Small intestine (tissue), 7 donors: ENCODE results near the gene C5orf47. TPM values are rescaled to one million over a fixed set of nuclear protein-coding genes. Genes with fewer than 3 reads are reported as not detected.

Experiments used
- DNase-seq, 2 donors: peaks; one replicate each; pipeline versions ENCODE4 v3.0.0 to v3.0.0-alpha.2; 2013
- FAIRE-seq: peaks from 2 replicates; lab custom pipeline; 2012; peaks lifted over from hg19 to GRCh38; lab: Jason Lieb, UNC
- H3K27ac ChIP-seq, 3 donors: one replicate each; pipeline ENCODE4 v1.5.1; 2013; ENCODE audit warnings: low read length in 2 of 3, mild to moderate bottlenecking in 2 of 3, control low read depth in 1 of 3, inconsistent platforms in 1 of 3, low read depth in 1 of 3, moderate library complexity in 1 of 3
- H3K27me3 ChIP-seq, 3 donors: one replicate each; pipeline ENCODE4 v1.6.1; 2013; ENCODE audit warnings: low read length in 3 of 3, inconsistent platforms in 1 of 3; ENCODE audit not compliant: control insufficient read depth in 3 of 3, insufficient read depth in 3 of 3
- H3K36me3 ChIP-seq, 3 donors: one replicate each; pipeline ENCODE4 v1.6.1; 2013; ENCODE audit warnings: low read length in 3 of 3, inconsistent platforms in 1 of 3, low read depth in 1 of 3, mild to moderate bottlenecking in 1 of 3, moderate library complexity in 1 of 3; ENCODE audit not compliant: control insufficient read depth in 3 of 3, insufficient read depth in 2 of 3
- H3K4me1 ChIP-seq, 3 donors: one replicate each; pipeline ENCODE4 v1.6.1; 2013; ENCODE audit warnings: low read length in 2 of 3, inconsistent platforms in 1 of 3, low read depth in 1 of 3, mild to moderate bottlenecking in 1 of 3, moderate library complexity in 1 of 3; ENCODE audit not compliant: control insufficient read depth in 3 of 3, insufficient read depth in 2 of 3
- H3K4me3 ChIP-seq, 3 donors: one replicate each; pipeline ENCODE4 v1.5.1; 2013; ENCODE audit warnings: low read length in 3 of 3, control low read depth in 1 of 3, inconsistent platforms in 1 of 3, low read depth in 1 of 3, mild to moderate bottlenecking in 1 of 3, moderate library complexity in 1 of 3
- H3K9me3 ChIP-seq, 2 donors: one replicate each; pipeline ENCODE4 v1.6.1; 2013; ENCODE audit warnings: low read depth in 1 of 2, low read length in 1 of 2; ENCODE audit not compliant: control insufficient read depth in 2 of 2, insufficient read depth in 1 of 2
- WGBS, 3 donors: extraction: QIAGEN DNeasy Blood & Tissue Kit; methylation state at CpG; one replicate each; pipeline ENCODE4 v1.1.7; 2013; 5-methylcytosine and 5-hydroxymethylcytosine counted together
- polyA plus RNA-seq, 4 donors: library from polyadenylated mRNA; stranded (reverse) in 3 of 4; unstranded in 1 of 4; fragments of 200-250 nt in 3 of 4; fragments of 120-200 nt in 1 of 4; gene quantifications; one replicate each; pipeline versions ENCODE4 v1.2.1 to v1.2.3, GENCODE V29; 2013
- donor health status: healthy with polysubstance abuse.
- donor health status: control.
- donor health status: control.
- donor health status: Bipolar disorder and iron deficiency.
- donor health status: healthy.

The C5orf47 gene
- polyA plus RNA-seq, 4 donors = 0.06 TPM; not detected in 3

DNA sequence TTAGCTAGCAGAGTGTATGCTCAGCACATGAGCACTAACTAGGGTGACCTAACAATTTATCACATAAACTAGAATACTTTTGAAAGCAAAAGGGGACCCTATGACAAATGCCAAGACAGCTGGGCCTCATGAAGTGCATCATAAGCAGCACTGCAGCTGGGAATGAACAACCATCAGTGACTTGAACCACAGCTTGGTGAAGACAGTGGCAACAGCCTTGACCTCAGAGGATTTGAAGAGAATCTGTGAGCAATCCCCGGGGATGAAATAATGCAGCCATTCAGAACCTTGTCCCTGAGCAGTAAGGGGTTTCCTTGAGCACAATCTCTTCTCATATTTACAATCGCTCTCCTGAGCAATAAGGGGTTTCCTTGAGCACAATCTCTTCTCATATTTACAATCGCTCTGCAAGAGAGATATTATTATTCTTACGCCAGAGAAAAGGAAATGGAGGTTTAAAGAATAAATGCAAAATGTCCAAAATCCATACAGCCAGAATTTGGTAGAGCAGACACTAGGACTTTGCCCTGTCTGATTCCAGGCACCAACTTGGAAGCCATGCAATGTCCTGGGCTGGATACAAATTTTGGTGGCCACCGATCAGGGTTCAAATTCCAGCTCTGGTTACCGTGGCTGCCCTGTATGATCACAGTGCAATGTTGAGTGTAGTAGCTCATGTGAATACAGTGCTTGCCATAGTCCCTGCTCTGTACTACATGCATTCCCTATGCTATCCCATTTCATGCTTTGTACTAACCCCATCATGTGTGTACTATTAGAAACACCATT lies 55.7 kb downstream of the C5orf47 start:
- Histone ChIP-seq H3K27ac (no peak overlapping the region), H3K36me3 (no peaks in the 10 kb centered on the region), H3K4me1 (no peaks in the 10 kb centered on the region), H3K4me3 (no peak overlapping the region), H3K27me3 (peaks cover 0 to 5% (median 4%) of the 10 kb centered on the region in 3 donors), H3K9me3 (no peaks in the 10 kb centered on the region)
- DNase-seq (no peak), FAIRE-seq (no peak)
- WGBS, 3 donors = 25 to 63% (median 44%) methylated on average over 6 of the region's 6 CpGs

DNA sequence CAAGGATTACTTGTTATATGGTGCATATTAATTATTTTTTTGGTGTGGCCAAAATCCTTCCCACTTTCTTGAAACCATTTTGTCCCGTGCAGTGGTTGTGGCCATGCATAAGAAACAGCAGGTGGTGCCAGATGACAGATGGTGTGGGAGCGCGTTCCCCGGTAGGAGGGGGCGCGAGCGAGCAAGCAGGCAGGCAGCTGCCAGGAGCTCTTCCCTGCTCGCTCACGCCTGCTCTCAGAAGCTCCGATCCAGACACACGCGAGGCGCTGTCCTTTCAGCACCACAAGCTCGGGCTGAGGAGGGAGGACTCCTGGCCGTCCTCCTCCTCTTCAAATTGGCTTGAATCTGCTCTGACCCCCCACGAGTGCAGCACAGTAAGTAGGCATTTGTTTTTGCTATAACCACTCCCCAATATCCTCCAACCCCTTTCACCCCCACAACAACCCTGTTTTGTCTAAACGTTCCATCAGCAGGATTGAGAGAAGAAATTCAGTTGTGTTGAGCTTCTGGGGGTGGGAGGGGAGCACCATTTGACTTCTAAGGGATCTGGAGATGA lies 56.6 kb downstream of the C5orf47 start, which contains the start of gene NSG2:
TSS of gene NSG2 (plus strand) at position 237 of the 556 bp plus-strand sequence. CDS start 1,050 bp downstream, outside the sequence.
- no peak within 1 kb of the TSS for H3K27ac ChIP-seq
- no peaks in the 10 kb centered on the region for H3K4me1 ChIP-seq
- H3K27me3 ChIP-seq = peaks cover 0 to 3% (median 0%) of the 10 kb centered on the region in 3 donors
- no peak within 1 kb of the TSS for H3K4me3 ChIP-seq
- 3 to 4% (median 3%) methylated on average over 17 of the region's 17 CpGs for WGBS, 3 donors
- no peaks in the 10 kb centered on the region for H3K9me3 ChIP-seq
- DNase-seq (peak; percentile 67 to 92), FAIRE-seq (no peak)
- no peaks in the 10 kb centered on the region for H3K36me3 ChIP-seq

DNA sequence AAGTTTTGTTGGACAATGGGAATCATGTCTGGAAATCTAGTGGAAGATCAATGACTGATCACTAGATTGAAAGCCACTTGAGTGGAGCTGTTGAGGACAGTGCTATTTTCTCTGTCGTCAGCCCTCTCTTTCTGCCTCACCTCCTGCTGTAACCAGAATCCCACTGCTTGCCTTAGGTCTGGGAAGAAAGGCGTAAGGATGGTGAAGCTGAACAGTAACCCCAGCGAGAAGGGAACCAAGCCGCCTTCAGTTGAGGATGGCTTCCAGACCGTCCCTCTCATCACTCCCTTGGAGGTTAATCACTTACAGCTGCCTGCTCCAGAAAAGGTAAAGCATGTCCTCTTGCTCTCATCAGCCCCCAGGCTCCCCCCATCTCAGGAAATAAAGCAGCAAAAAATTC lies 57.6 kb downstream of the C5orf47 start:
- H3K36me3 ChIP-seq = no peaks in the 10 kb centered on the region
- 61 to 74% (median 69%) methylated on average over 5 of the region's 5 CpGs for whole genome bisulfite sequencing, 3 donors
- no peak for DNase-seq
- no peak overlapping the region for H3K27ac ChIP-seq
- H3K9me3 ChIP-seq = no peaks in the 10 kb centered on the region
- FAIRE-seq = no peak
- no peaks in the 10 kb centered on the region for H3K4me1 ChIP-seq
- H3K27me3 ChIP-seq = peaks cover 0 to 3% (median 0%) of the 10 kb centered on the region in 3 donors
- H3K4me3 ChIP-seq = no peak overlapping the region

DNA sequence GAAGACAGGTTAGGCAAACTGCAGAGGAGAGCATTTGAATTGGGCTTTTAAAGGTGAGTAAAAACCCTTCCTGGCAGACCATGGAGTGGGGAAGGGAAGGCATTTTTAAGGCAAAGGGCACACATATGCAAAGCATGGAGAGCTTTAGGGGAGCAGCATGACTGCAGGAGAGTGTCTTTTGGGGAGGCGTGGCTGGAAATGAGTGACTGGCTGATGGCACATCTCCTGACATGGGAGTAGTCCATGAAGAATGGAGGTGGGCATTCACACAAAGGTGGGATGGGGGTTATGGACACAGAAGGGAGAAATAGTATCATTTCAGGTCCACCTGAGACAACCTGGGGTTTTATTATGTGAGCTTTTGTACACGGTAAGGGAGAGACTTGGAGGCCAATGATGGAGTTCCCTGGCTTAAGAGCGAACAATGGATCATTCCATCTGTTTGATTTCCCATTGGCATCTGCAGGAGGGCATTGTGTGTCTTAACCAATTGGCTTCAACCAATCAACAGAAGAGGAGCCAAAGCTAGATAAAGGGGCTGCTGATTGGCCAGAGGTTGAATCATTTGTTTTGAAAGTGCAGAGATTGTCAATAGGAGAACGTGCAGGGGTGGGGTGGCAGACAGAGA lies 58.6 kb downstream of the C5orf47 start:
- H3K4me3 ChIP-seq = no peak overlapping the region
- FAIRE-seq = no peak
- H3K4me1 ChIP-seq = no peaks in the 10 kb centered on the region
- no peaks in the 10 kb centered on the region for H3K36me3 ChIP-seq
- WGBS, 3 donors = 60 to 72% (median 71%) methylated on average over 4 of the region's 4 CpGs
- no peak overlapping the region for H3K27ac ChIP-seq
- DNase-seq = no peak
- H3K9me3 ChIP-seq = no peaks in the 10 kb centered on the region
- peaks cover 0 to 3% (median 0%) of the 10 kb centered on the region in 3 donors for H3K27me3 ChIP-seq

DNA sequence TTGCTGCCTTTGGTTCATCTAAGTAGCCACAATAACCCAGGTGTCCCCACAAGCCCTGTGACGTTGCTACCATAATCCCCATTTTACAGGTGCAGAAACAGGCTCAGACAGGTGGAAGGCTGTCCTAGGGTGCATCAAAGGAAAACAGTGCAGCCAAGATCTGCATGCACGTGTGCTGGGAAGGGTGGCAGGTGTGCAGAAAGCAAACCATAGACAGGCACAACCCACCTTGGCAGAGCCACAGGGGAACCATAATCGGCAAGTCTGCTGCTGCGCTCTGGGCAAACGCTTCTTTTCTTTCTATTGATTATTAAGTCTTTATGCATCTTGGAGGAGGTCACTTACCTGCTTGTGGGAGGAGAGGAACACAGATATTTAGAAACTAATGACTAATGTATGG lies 63.7 kb downstream of the C5orf47 start:
- FAIRE-seq (no peak), DNase-seq (no peak)

DNA sequence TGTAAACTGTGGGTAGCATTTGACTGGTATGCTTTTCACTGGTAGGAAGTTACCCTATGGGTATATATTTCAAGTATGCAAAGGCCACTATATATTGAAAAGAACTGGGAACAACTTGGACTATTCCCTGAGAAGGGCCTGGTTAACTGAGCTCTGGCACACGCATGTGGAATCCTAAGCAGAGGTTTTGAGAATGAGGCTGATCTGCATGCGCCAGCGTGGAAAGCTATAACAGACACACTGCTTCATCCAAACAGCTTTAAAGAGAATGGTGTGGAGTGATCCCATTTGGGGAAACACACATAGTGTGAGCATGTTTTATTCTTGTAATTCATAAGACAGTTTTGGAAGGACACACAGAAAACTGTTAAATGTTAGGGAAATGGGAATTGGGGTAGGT lies 64.9 kb downstream of the C5orf47 start:
- H3K36me3 ChIP-seq = no peaks in the 10 kb centered on the region
- no peak overlapping the region for H3K27ac ChIP-seq
- 87 to 95% (median 91%) methylated on average over 3 of the region's 3 CpGs for WGBS, 3 donors
- DNase-seq (no peak), FAIRE-seq (no peak)
- no peaks in the 10 kb centered on the region for H3K27me3 ChIP-seq
- no peak overlapping the region for H3K4me3 ChIP-seq
- H3K4me1 ChIP-seq = no peaks in the 10 kb centered on the region
- no peaks in the 10 kb centered on the region for H3K9me3 ChIP-seq

More for the DNA sequence above, 63.7 kb downstream of the C5orf47 start:
- Histone ChIP-seq H3K36me3 (no peaks in the 10 kb centered on the region), H3K4me1 (no peaks in the 10 kb centered on the region), H3K27ac (no peak overlapping the region), H3K9me3 (no peaks in the 10 kb centered on the region), H3K27me3 (no peaks in the 10 kb centered on the region), H3K4me3 (no peak overlapping the region)
- 57 to 73% (median 71%) methylated on average over 5 of the region's 5 CpGs for WGBS, 3 donors

Other genes with a start within 250 kb of the C5orf47 start
- gene CPEB4, start 100.8 kb upstream of the C5orf47 start, polyA plus RNA-seq = 10 to 100 TPM in 2 of 4 donors, 1 to 10 TPM in 2; 7.8 to 55.0 (median 13.0) TPM
- 10 to 100 TPM in 1 of 4 donors, 1 to 10 TPM in 1, under 1 TPM in 1, not detected in 1; 0.81 to 22.7 (median 1.7) TPM for gene NSG2, start 56.5 kb downstream of the C5orf47 start, polyA plus RNA-seq